DOHH2 (cell line): ENCODE data around the gene FAM78B.

Source experiments
- CTCF ChIP-seq: fragments of 200-600 bp; sonication (generic); IDR thresholded peaks from one replicate; pipeline ENCODE4 v1.5.1; 2014; ENCODE audit warnings: antibody characterized with exemption, mild to moderate bottlenecking, low read depth, low read length; ENCODE audit not compliant: poor library complexity, severe bottlenecking
- EZH2phosphoT487 ChIP-seq: fragments of 200-600 bp; sonication (generic); IDR thresholded peaks from 2 replicates; pipeline ENCODE4 v1.6.1; 2017; ENCODE audit warnings: borderline replicate concordance, mild to moderate bottlenecking, antibody characterized with exemption, low read length, moderate library complexity, mixed read lengths

GRCh38 chr1:166080967-166081870 lies 85.6 kb downstream of the FAM78B start:
- TF ChIP-seq CTCF (no peak), EZH2phosphoT487 (no peak)
